Gastrocnemius medialis (tissue), 4 donors: ENCODE results near the gene NOL4L. TPM values are rescaled to one million over a fixed set of nuclear protein-coding genes. Genes with fewer than 3 reads are reported as not detected.

ENCODE experiments used
- ATAC-seq, 2 donors: fragments of 150-250 bp; one replicate each; pipeline ENCODE4 v1.9.1; 2016
- DNase-seq, 2 donors: peaks; one replicate each; pipeline ENCODE4 v3.0.0-alpha.2; 2019
- H3K27ac ChIP-seq, 4 donors: fragments of 200-600 bp; sonication (generic); 1 replicate in 1 of 4; 2 replicates in 3 of 4; pipeline ENCODE4 v1.5.1; 2016 to 2018; ENCODE audit warnings: mild to moderate bottlenecking in 2 of 4, moderate library complexity in 1 of 4
- H3K27me3 ChIP-seq, 3 donors: fragments of 200-600 bp; sonication (generic) in 2 of 3; 1 replicate in 1 of 3; 2 replicates in 2 of 3; pipeline versions ENCODE4 v1.5.1 to v1.6.0; 2016 to 2019; ENCODE audit warnings: mild to moderate bottlenecking in 1 of 3, moderate library complexity in 1 of 3
- H3K36me3 ChIP-seq, 2 donors: fragments of 200-600 bp; sonication (generic) in 1 of 2; one replicate each; pipeline ENCODE4 v1.5.1; 2017 to 2018
- H3K4me1 ChIP-seq, 2 donors: fragments of 200-600 bp; sonication (generic) in 1 of 2; one replicate each; pipeline ENCODE4 v1.5.1; 2016 to 2017; ENCODE audit warnings: mild to moderate bottlenecking in 2 of 2
- H3K4me3 ChIP-seq, 4 donors: fragments of 200-600 bp; sonication (generic) in 3 of 4; 1 replicate in 1 of 4; 2 replicates in 3 of 4; pipeline ENCODE4 v1.5.1; 2016 to 2019; ENCODE audit warnings: mild to moderate bottlenecking in 2 of 4
- H3K9me3 ChIP-seq, 3 donors: fragments of 200-600 bp; sonication (generic) in 2 of 3; 1 replicate in 1 of 3; 2 replicates in 2 of 3; pipeline ENCODE4 v1.5.1; 2016 to 2019
- CTCF ChIP-seq, 5 experiments: fragments of 450-650 bp in 3 of 5; fragments of 200-600 bp in 2 of 5; sonication (generic) in 2 of 5; IDR thresholded peaks in 4 of 5; conservative IDR thresholded peaks in 1 of 5; 1 replicate in 4 of 5; 2 replicates in 1 of 5; pipeline ENCODE4 v1.5.1; 2016 to 2019; ENCODE audit warnings: antibody characterized with exemption in 5 of 5, mild to moderate bottlenecking in 3 of 5, moderate library complexity in 3 of 5
- POLR2A ChIP-seq, 2 donors: fragments of 450-650 bp; IDR thresholded peaks; one replicate each; pipeline ENCODE4 v1.6.1; 2017; ENCODE audit warnings: antibody characterized with exemption in 2 of 2, mild to moderate bottlenecking in 2 of 2, moderate library complexity in 2 of 2
- in situ Hi-C, 4 donors: fragments of 200-750 bp; cut with MboI; loops; one replicate each; pipeline versions ENCODE4 v1.15.0 to v1.8.0; 2017; ENCODE audit warnings: low sequenced_read_pairs in 4 of 4
- intact Hi-C: fragments of 100-400 bp; cut with DNase I; formaldehyde crosslinking; loops from one replicate; pipeline ENCODE4 v1.15.1; 2023; ENCODE audit warnings: low total_unique reads
- total RNA-seq, 4 donors: library from RNA; depleted of rRNA; stranded (reverse); fragments of >200 nt; gene quantifications; one replicate each; pipeline versions ENCODE4 v1.1.0 to v1.2.3, GENCODE V29; 2016

NOL4L gene
- total RNA-seq, 4 donors from 2014 or later: 1.4 to 1.9 (median 1.7) TPM

- H3K4me1 ChIP-seq: no peaks in the 10 kb centered on the region
- in situ Hi-C loops (no loop called here), intact Hi-C loops (no loop called here)
- ATAC-seq (no peak), DNase-seq (no peak)
- H3K27ac ChIP-seq: no peak overlapping the region
- no peak overlapping the region for H3K4me3 ChIP-seq
- H3K36me3 ChIP-seq: no peaks in the 10 kb centered on the region
- H3K27me3 ChIP-seq: no peaks in the 10 kb centered on the region
- TF ChIP-seq CTCF (IDR thresholded peaks at IDR 0.05 in 4 of 5, conservative IDR thresholded peaks at IDR 0.05 in 1 of 5) (no peak), POLR2A (IDR thresholded peaks at IDR 0.05) (no peak)
- no peaks in the 10 kb centered on the region for H3K9me3 ChIP-seq
Measured at GRCh38 chr20:32553618-32554017, 31.5 kb downstream of the NOL4L start.

DNA sequence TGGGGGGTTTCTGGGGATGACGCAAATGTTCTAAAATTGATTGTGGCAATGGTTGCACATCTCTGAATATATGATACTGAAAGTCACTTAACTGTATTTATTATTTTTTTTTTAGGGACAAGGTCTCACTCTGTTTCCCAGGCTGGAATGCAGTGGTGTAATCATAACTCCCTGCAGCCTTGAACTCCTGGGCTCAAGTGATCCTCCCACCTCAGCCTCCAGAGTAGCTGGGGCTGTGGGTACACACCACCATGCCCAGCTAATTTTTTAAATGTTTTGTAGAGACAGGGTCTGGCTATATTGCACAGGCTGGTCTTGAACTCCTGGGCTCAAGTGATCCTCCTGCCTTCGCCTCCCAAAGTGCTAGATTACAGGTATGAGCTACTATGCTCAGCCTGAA is 33.4 kb downstream of the NOL4L start:
- Histone ChIP-seq H3K27me3 (no peaks in the 10 kb centered on the region), H3K36me3 (no peaks in the 10 kb centered on the region), H3K4me3 (no peak overlapping the region), H3K9me3 (no peaks in the 10 kb centered on the region), H3K27ac (no peak overlapping the region), H3K4me1 (no peaks in the 10 kb centered on the region)
- DNase-seq (no peak), ATAC-seq (no peak)
- TF ChIP-seq POLR2A (IDR thresholded peaks at IDR 0.05) (no peak), CTCF (IDR thresholded peaks at IDR 0.05 in 4 of 5, conservative IDR thresholded peaks at IDR 0.05 in 1 of 5) (no peak)
- intact Hi-C loops: no loop called here
- in situ Hi-C loops: no loop called here

DNA sequence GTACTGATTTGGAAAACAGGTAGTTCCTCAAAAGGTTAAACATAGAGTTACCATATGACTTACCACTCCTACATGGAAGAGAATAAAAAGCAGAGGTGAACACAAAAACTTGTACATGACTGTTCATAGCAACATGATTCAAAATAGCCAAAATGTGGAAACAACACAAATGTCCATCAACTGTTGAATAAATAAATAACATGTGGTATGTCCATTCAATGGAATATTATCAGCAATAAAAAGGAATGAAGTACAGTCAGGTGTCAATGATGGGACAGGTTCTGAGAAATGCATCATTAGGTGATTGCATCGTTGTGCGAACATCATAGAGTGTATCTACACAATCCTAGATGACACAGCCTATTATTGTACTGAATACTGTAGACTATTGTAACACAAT is 35.3 kb downstream of the NOL4L start:
- TF ChIP-seq POLR2A (IDR thresholded peaks at IDR 0.05) (no peak), CTCF (IDR thresholded peaks at IDR 0.05 in 4 of 5, conservative IDR thresholded peaks at IDR 0.05 in 1 of 5) (no peak)
- no peaks in the 10 kb centered on the region for H3K27me3 ChIP-seq
- no peak overlapping the region for H3K27ac ChIP-seq
- DNase-seq (no peak), ATAC-seq (no peak)
- no peaks in the 10 kb centered on the region for H3K9me3 ChIP-seq
- intact Hi-C loops: no loop called here
- in situ Hi-C loops: loop anchor here in 1 of 4 donors (10.0 kb wide), 1 partner anchor 105 kb away; no protein-coding TSS in a partner anchor
- H3K4me1 ChIP-seq: no peaks in the 10 kb centered on the region
- H3K36me3 ChIP-seq: no peaks in the 10 kb centered on the region
- H3K4me3 ChIP-seq: no peak overlapping the region

GRCh38 chr20:32547753-32548034 is 37.4 kb downstream of the NOL4L start:
- TF ChIP-seq CTCF (IDR thresholded peaks at IDR 0.05 in 4 of 5, conservative IDR thresholded peaks at IDR 0.05 in 1 of 5) (no peak), POLR2A (IDR thresholded peaks at IDR 0.05) (no peak)
- in situ Hi-C loops: loop anchor here in 1 of 4 donors (10.0 kb wide), 1 partner anchor 107 kb away; no protein-coding TSS in a partner anchor

More at GRCh38 chr20:32547753-32548034, 37.4 kb downstream of the NOL4L start:
- Histone ChIP-seq H3K36me3 (no peaks in the 10 kb centered on the region), H3K4me1 (no peaks in the 10 kb centered on the region), H3K4me3 (no peak overlapping the region), H3K27ac (no peak overlapping the region), H3K9me3 (no peaks in the 10 kb centered on the region), H3K27me3 (no peaks in the 10 kb centered on the region)
- intact Hi-C loops: no loop called here
- ATAC-seq (no peak), DNase-seq (no peak)
